Activated CD8-positive, alpha-beta T cell treated with anti-CD3 and anti-CD28 coated beads for 36 hours (primary cell): ENCODE data around the gene RPS6KA1. TPM values are rescaled to one million over a fixed set of nuclear protein-coding genes. Genes with fewer than 3 reads are reported as not detected.

ENCODE experiments used
- ATAC-seq: fragments of 200-7000 bp; cut with Tn5 transposase; one replicate; pipeline ENCODE4 v1.10.0; 2021; ENCODE audit warnings: mild to moderate bottlenecking, moderate library complexity
- CTCF ChIA-PET: fragments of 350-600 bp; sonication (Branson Sonifier 250); formaldehyde crosslinking; loops from one replicate; lab custom pipeline; 2021; ENCODE audit warnings: antibody characterized with exemption; lab: Charles Lee
- POLR2A ChIA-PET: fragments of 350-600 bp; sonication (Branson Sonifier 250); formaldehyde crosslinking; loops from one replicate; lab custom pipeline; 2021; ENCODE audit warnings: antibody characterized with exemption; lab: Charles Lee
- DNase-seq: peaks from one replicate; pipeline ENCODE4 v3.0.0-alpha.2; 2020
- H3K27ac Mint-ChIP-seq: one replicate; pipeline ENCODE4 v1.8.0; 2021; ENCODE audit warnings: mild to moderate bottlenecking, mixed read lengths
- H3K27me3 Mint-ChIP-seq: one replicate; pipeline ENCODE4 v1.8.0; 2021; ENCODE audit warnings: mixed read lengths
- H3K36me3 Mint-ChIP-seq: one replicate; pipeline ENCODE4 v1.8.0; 2021; ENCODE audit warnings: low read depth, mixed read lengths
- H3K4me1 Mint-ChIP-seq: one replicate; pipeline ENCODE4 v1.8.0; 2021; ENCODE audit warnings: low read depth, mixed read lengths
- H3K4me3 Mint-ChIP-seq: one replicate; pipeline ENCODE4 v1.8.0; 2021; ENCODE audit warnings: mild to moderate bottlenecking, moderate library complexity, mixed read lengths
- H3K9me3 Mint-ChIP-seq: one replicate; pipeline ENCODE4 v1.8.0; 2021; ENCODE audit warnings: mixed read lengths
- CTCF ChIP-seq: fragments of 200-600 bp; IDR thresholded peaks from one replicate; pipeline ENCODE4 v1.8.0; 2022; ENCODE audit warnings: antibody characterized with exemption, mild to moderate bottlenecking
- intact Hi-C: fragments of 100-400 bp; cut with micrococcal nuclease; formaldehyde crosslinking; loops from one replicate; pipeline ENCODE4 v1.10.0; 2022
- total RNA-seq, 2 experiments: library from RNA; stranded (reverse); gene quantifications; one replicate each; pipeline ENCODE4 v1.2.3, GENCODE V29; 2021

RPS6KA1 gene
- total RNA-seq, 2 experiments from 2014 or later: 139 TPM

GRCh38 chr1:26539722-26540121 is 10.2 kb downstream of the RPS6KA1 start:
- POLR2A ChIA-PET: interaction anchor here (1.5 to 3.2 kb wide), 2 partner anchors 10 to 68 kb away, joined by 3 to 13 read pairs; partner anchors contain the start of genes HMGN2 and RPS6KA1
- peaks cover 76% of the 10 kb centered on the region for H3K4me1 Mint-ChIP-seq
- no peak for ATAC-seq
- DNase-seq: no peak
- TF ChIP-seq CTCF: no peak
- peaks cover 9% of the 10 kb centered on the region for H3K36me3 Mint-ChIP-seq
- intact Hi-C loops: no loop called here
- peak overlapping the region; percentile 78 for H3K27ac Mint-ChIP-seq
- H3K9me3 Mint-ChIP-seq: no peaks in the 10 kb centered on the region
- H3K4me3 Mint-ChIP-seq: no peak overlapping the region
- CTCF ChIA-PET: interaction anchor here (0.6 to 6.4 kb wide), 10 partner anchors 8 to 504 kb away, joined by 3 to 54 read pairs (median 8); partner anchors contain the start of gene RPS6KA1
- H3K27me3 Mint-ChIP-seq: no peaks in the 10 kb centered on the region

GRCh38 chr1:26540351-26540750 is 10.8 kb downstream of the RPS6KA1 start:
- intact Hi-C loops: no loop called here
- ATAC-seq: no peak
- TF ChIP-seq CTCF: no peak
- CTCF ChIA-PET: interaction anchor here (1.0 to 6.4 kb wide), 7 partner anchors 7 to 62 kb away, joined by 3 to 54 read pairs (median 8); no protein-coding TSS in a partner anchor
- Mint-ChIP-seq H3K4me1 (peaks cover 76% of the 10 kb centered on the region), H3K4me3 (no peak overlapping the region), H3K9me3 (no peaks in the 10 kb centered on the region), H3K36me3 (peaks cover 12% of the 10 kb centered on the region), H3K27ac (peak overlapping the region; percentile 78), H3K27me3 (no peaks in the 10 kb centered on the region)
- POLR2A ChIA-PET: interaction anchor here (1.5 to 3.2 kb wide), 2 partner anchors 10 to 68 kb away, joined by 3 to 13 read pairs; partner anchors contain the start of genes HMGN2 and RPS6KA1
- DNase-seq: peak; percentile 52

- DNase-seq (no peak), ATAC-seq (no peak)
- ChIA-PET CTCF (interaction anchor here (0.9 to 6.4 kb wide), 17 partner anchors 8 to 259 kb away, joined by 3 to 54 read pairs (median 4); partner anchors contain the start of gene RPS6KA1), POLR2A (interaction anchor here (0.9 to 3.2 kb wide), 10 partner anchors 8 to 347 kb away, joined by 3 to 13 read pairs (median 4); partner anchors contain the start of gene RPS6KA1)
- Mint-ChIP-seq H3K27ac (peak overlapping the region; percentile 97), H3K4me1 (peaks cover 74% of the 10 kb centered on the region), H3K27me3 (no peaks in the 10 kb centered on the region), H3K4me3 (peak overlapping the region; percentile 92), H3K9me3 (no peaks in the 10 kb centered on the region), H3K36me3 (peaks cover 18% of the 10 kb centered on the region)
- TF ChIP-seq CTCF: no peak
- intact Hi-C loops: no loop called here
Observed at GRCh38 chr1:26541431-26541815, 11.9 kb downstream of the RPS6KA1 start.

- intact Hi-C loops: loop anchor here (2.0 kb wide), 1 partner anchor 39 kb away; no protein-coding TSS in a partner anchor
- H3K4me3 Mint-ChIP-seq: peak overlapping the region; percentile 92
- peak; percentile 96 for DNase-seq
- TF ChIP-seq CTCF: peak; percentile 81
- ATAC-seq: peak; percentile 78
- peaks cover 25% of the 10 kb centered on the region for H3K36me3 Mint-ChIP-seq
- H3K27ac Mint-ChIP-seq: peak overlapping the region; percentile 97
- ChIA-PET POLR2A (interaction anchor here (0.6 to 3.2 kb wide), 15 partner anchors 9 to 347 kb away, joined by 3 to 13 read pairs (median 3); partner anchors contain the start of gene RPS6KA1), CTCF (interaction anchor here (0.7 to 6.4 kb wide), 18 partner anchors 9 to 259 kb away, joined by 3 to 54 read pairs (median 4); partner anchors contain the start of gene RPS6KA1)
- peaks cover 79% of the 10 kb centered on the region for H3K4me1 Mint-ChIP-seq
- no peaks in the 10 kb centered on the region for H3K9me3 Mint-ChIP-seq
- H3K27me3 Mint-ChIP-seq: no peaks in the 10 kb centered on the region
Observed at GRCh38 chr1:26541816-26542711, 12.5 kb downstream of the RPS6KA1 start.
